Breast epithelium (tissue), 4 donors: ENCODE results near the gene GFOD2. TPM values are rescaled to one million over a fixed set of nuclear protein-coding genes. Genes with fewer than 3 reads are reported as not detected.

Source experiments
- DNase-seq, 2 donors: peaks; one replicate each; pipeline ENCODE4 v3.0.0-alpha.2; 2019; ENCODE audit warnings: low spot score in 2 of 2
- H3K27ac ChIP-seq, 2 donors: fragments of 200-600 bp; sonication (generic) in 1 of 2; one replicate each; pipeline ENCODE4 v1.5.1; 2016 to 2019; ENCODE audit warnings: mild to moderate bottlenecking in 1 of 2
- H3K27me3 ChIP-seq, 2 donors: fragments of 200-600 bp; sonication (generic) in 1 of 2; one replicate each; pipeline versions ENCODE4 v1.5.1 to v1.6.0; 2017 to 2019; ENCODE audit warnings: control low read depth in 1 of 2, mild to moderate bottlenecking in 1 of 2
- H3K36me3 ChIP-seq: fragments of 200-600 bp; one replicate; pipeline ENCODE4 v1.5.1; 2019
- H3K4me1 ChIP-seq, 2 donors: fragments of 200-600 bp; sonication (generic); one replicate each; pipeline ENCODE4 v1.5.1; 2016 to 2019; ENCODE audit warnings: control low read depth in 1 of 2
- H3K4me3 ChIP-seq, 3 donors: fragments of 200-600 bp; sonication (generic); 1 replicate in 2 of 3; 2 replicates in 1 of 3; pipeline ENCODE4 v1.5.1; 2016 to 2019; ENCODE audit warnings: mild to moderate bottlenecking in 3 of 3, moderate library complexity in 2 of 3
- H3K9me3 ChIP-seq, 2 donors: fragments of 200-600 bp; sonication (generic) in 1 of 2; one replicate each; pipeline ENCODE4 v1.5.1; 2016 to 2019; ENCODE audit warnings: control low read depth in 1 of 2
- POLR2A ChIP-seq: fragments of 450-650 bp; IDR thresholded peaks from one replicate; pipeline ENCODE4 v1.6.1; 2016; ENCODE audit warnings: antibody characterized with exemption, mild to moderate bottlenecking, moderate library complexity
- POLR2AphosphoS5 ChIP-seq, 3 donors: sonication (generic); formaldehyde crosslinking; IDR thresholded peaks; one replicate each; pipeline ENCODE4 v1.6.1; 2017; ENCODE audit warnings: antibody characterized with exemption in 3 of 3
- intact Hi-C: fragments of 100-400 bp; cut with DNase I; formaldehyde crosslinking; loops from one replicate; pipeline ENCODE4 v1.15.1; 2023; ENCODE audit warnings: low total_unique reads
- total RNA-seq, 3 donors: library from RNA; depleted of rRNA; stranded (reverse); fragments of >200 nt; gene quantifications; one replicate each; pipeline ENCODE4 v1.1.0, GENCODE V29; 2016
- TF ChIP-seq, protein P1 (sequence below), 3 donors: fragments of 450-650 bp; IDR thresholded peaks; one replicate each; pipeline ENCODE4 v1.5.1; 2016 to 2017; ENCODE audit warnings: antibody characterized with exemption in 3 of 3, mild to moderate bottlenecking in 3 of 3, moderate library complexity in 3 of 3

Gene GFOD2
- total RNA-seq, 3 donors from 2014 or later: 11.4 to 22.0 (median 21.4) TPM

- Histone ChIP-seq H3K4me3 (no peak overlapping the region), H3K36me3 (no peaks in the 10 kb centered on the region), H3K27me3 (no peaks in the 10 kb centered on the region), H3K9me3 (no peaks in the 10 kb centered on the region), H3K4me1 (no peaks in the 10 kb centered on the region), H3K27ac (no peak overlapping the region)
- TF ChIP-seq POLR2AphosphoS5 (IDR thresholded peaks at IDR 0.05) (no peak), POLR2A (no peak)
- TF ChIP-seq, protein P1, sequence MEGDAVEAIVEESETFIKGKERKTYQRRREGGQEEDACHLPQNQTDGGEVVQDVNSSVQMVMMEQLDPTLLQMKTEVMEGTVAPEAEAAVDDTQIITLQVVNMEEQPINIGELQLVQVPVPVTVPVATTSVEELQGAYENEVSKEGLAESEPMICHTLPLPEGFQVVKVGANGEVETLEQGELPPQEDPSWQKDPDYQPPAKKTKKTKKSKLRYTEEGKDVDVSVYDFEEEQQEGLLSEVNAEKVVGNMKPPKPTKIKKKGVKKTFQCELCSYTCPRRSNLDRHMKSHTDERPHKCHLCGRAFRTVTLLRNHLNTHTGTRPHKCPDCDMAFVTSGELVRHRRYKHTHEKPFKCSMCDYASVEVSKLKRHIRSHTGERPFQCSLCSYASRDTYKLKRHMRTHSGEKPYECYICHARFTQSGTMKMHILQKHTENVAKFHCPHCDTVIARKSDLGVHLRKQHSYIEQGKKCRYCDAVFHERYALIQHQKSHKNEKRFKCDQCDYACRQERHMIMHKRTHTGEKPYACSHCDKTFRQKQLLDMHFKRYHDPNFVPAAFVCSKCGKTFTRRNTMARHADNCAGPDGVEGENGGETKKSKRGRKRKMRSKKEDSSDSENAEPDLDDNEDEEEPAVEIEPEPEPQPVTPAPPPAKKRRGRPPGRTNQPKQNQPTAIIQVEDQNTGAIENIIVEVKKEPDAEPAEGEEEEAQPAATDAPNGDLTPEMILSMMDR (IDR thresholded peaks at IDR 0.05): no peak
- no peak for DNase-seq
- intact Hi-C loops: no loop called here
These were observed 14.8 kb upstream of the GFOD2 start for GRCh38 chr16:67733734-67734470.

DNA sequence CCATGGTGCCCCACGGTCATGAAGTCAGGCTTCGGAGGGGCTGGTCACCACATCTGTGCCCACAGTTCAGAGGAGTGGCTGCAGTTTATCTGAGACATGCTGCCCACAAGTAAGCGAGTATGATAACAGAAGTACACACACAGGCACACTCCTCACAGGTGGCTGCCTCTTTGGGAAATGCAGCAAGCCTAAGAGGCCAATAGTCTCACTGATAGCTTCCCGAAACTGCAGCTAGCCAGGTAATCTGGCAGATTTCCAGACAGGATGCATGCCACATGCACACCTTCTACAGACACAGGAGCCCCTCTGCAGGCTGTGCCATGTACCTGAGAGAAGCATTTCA, 12.6 kb upstream of the GFOD2 start:
- Histone ChIP-seq H3K9me3 (no peaks in the 10 kb centered on the region), H3K4me1 (no peaks in the 10 kb centered on the region), H3K27me3 (no peaks in the 10 kb centered on the region), H3K4me3 (no peak overlapping the region), H3K27ac (no peak overlapping the region), H3K36me3 (no peaks in the 10 kb centered on the region)
- TF ChIP-seq POLR2A: no peak
- TF ChIP-seq POLR2AphosphoS5 (IDR thresholded peaks at IDR 0.05): no peak
- TF ChIP-seq, protein P1 (IDR thresholded peaks at IDR 0.05): no peak
- DNase-seq: no peak
- intact Hi-C loops: no loop called here

- Histone ChIP-seq H3K4me1 (no peaks in the 10 kb centered on the region), H3K4me3 (no peak overlapping the region), H3K27me3 (no peaks in the 10 kb centered on the region), H3K27ac (no peak overlapping the region), H3K36me3 (no peaks in the 10 kb centered on the region), H3K9me3 (no peaks in the 10 kb centered on the region)
- DNase-seq: no peak
- intact Hi-C loops: no loop called here
- TF ChIP-seq, protein P1 (IDR thresholded peaks at IDR 0.05): no peak
- TF ChIP-seq POLR2AphosphoS5 (IDR thresholded peaks at IDR 0.05) (no peak), POLR2A (no peak)
These were observed 12.1 kb upstream of the GFOD2 start for GRCh38 chr16:67731071-67731752.

DNA sequence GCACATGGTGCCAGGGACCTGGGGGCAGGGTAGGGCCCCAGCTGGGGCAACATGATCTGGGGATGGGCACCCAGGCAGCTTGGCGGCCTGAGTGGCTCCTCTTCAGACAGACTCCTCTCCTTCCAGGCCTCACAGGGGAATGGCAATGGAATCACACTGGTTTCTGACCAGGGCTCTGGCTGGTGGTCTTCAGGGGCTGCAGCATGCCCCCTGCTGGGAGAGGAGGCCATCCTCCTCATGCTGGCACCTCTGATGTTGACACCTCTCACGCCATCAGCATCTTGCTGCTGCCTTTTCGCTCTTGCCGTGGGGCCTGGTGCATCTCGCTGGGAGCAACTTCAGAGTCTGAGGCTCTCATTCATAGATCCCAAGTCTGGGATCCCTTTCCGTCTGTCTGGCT, 11.2 kb upstream of the GFOD2 start:
- no peaks in the 10 kb centered on the region for H3K27me3 ChIP-seq
- H3K4me3 ChIP-seq: no peak overlapping the region
- no peak overlapping the region for H3K27ac ChIP-seq
- intact Hi-C loops: no loop called here
- no peaks in the 10 kb centered on the region for H3K4me1 ChIP-seq
- H3K9me3 ChIP-seq: no peaks in the 10 kb centered on the region
- DNase-seq: no peak
- TF ChIP-seq, protein P1 (IDR thresholded peaks at IDR 0.05): no peak
- TF ChIP-seq POLR2A (no peak), POLR2AphosphoS5 (IDR thresholded peaks at IDR 0.05) (no peak)
- no peaks in the 10 kb centered on the region for H3K36me3 ChIP-seq

- H3K36me3 ChIP-seq: no peaks in the 10 kb centered on the region
- H3K27me3 ChIP-seq: no peaks in the 10 kb centered on the region
- H3K4me1 ChIP-seq: no peaks in the 10 kb centered on the region
- TF ChIP-seq, protein P1 (IDR thresholded peaks at IDR 0.05): no peak
- TF ChIP-seq POLR2A: no peak
- no peak for TF ChIP-seq POLR2AphosphoS5 (IDR thresholded peaks at IDR 0.05)
- DNase-seq: no peak
- H3K9me3 ChIP-seq: no peaks in the 10 kb centered on the region
- no peak overlapping the region for H3K4me3 ChIP-seq
- no peak overlapping the region for H3K27ac ChIP-seq
- intact Hi-C loops: no loop called here
These were observed 10.6 kb upstream of the GFOD2 start for GRCh38 chr16:67729636-67730248.
